ENCODE data around the gene SHROOM3.
"Not testable (repeated sequence)": the region's sequence is repeated elsewhere in the genome, so short reads cannot be mapped to it uniquely, and the experiment has no call there.

Gene SHROOM3

GRCh38 chr4:76714226-76714625 is 279.2 kb downstream of the SHROOM3 start:
- H3K27ac ChIP-seq = no peak overlapping the region

DNA sequence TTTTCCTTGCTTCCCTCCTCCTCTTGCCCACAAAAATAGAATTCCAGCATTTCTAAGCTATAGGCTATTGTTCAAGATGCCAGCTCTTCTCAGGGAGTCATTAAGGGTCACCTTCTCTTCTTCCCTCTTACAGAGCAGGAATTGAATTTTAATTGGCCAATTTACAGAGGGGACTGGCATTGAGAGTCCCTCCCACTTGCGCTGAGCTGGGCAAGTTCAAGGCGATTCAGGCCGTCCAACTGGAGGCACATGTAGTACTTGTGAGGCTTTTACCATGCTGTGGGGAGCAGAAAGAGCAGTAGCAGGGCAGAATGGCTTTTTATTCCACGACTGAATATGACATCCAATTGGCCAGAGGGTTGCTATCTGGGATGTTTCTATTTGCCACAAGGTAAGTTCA is 281.0 kb downstream of the SHROOM3 start:
- H3K27ac ChIP-seq = no peak overlapping the region
- TF ChIP-seq ZFX (IDR thresholded peaks at IDR 0.05; ENCODE audit: borderline replicate concordance) (no peak), CTCF (IDR thresholded peaks at IDR 0.05) (no peak)

More at GRCh38 chr4:76714226-76714625, 279.2 kb downstream of the SHROOM3 start:
- no peak for TF ChIP-seq ZFX (IDR thresholded peaks at IDR 0.05; ENCODE audit: borderline replicate concordance)
- TF ChIP-seq CTCF (IDR thresholded peaks at IDR 0.05) = no peak

DNA sequence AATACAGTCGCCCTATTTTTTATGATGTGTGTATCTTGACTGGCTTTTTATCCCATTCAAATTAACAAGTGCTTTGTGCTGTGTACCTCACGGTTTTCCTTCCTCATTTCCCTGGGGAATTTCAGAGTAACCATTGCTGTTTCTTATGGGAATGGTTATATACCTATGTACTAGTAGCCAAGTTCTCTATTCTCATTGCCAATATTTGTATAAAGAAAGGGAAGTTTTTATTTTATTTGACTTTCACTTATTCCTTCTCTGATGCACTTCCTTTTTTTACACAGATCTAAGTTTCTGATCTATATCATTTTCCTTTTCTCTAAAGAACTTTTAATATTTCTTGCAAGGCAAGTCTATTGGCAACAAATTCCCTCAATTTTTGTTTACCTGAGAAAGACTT is 281.6 kb downstream of the SHROOM3 start:
- H3K27ac ChIP-seq = peak overlapping the region; percentile 43; the same call in 1 of the 2 replicates
- TF ChIP-seq ZFX (IDR thresholded peaks at IDR 0.05; ENCODE audit: borderline replicate concordance) = no peak
- no peak for TF ChIP-seq CTCF (IDR thresholded peaks at IDR 0.05)

GRCh38 chr4:76717431-76717830 is 282.4 kb downstream of the SHROOM3 start:
- peak overlapping the region; percentile 43 for H3K27ac ChIP-seq
- no peak for TF ChIP-seq CTCF (IDR thresholded peaks at IDR 0.05)
- no peak for TF ChIP-seq ZFX (IDR thresholded peaks at IDR 0.05; ENCODE audit: borderline replicate concordance)

GRCh38 chr4:76718021-76718420 is 283.0 kb downstream of the SHROOM3 start:
- TF ChIP-seq CTCF (IDR thresholded peaks at IDR 0.05) = no peak
- H3K27ac ChIP-seq = peak overlapping the region; percentile 43

- TF ChIP-seq CTCF (IDR thresholded peaks at IDR 0.05) = no peak
- TF ChIP-seq ZFX (IDR thresholded peaks at IDR 0.05; ENCODE audit: borderline replicate concordance) = no peak
- peak overlapping the region; percentile 43 for H3K27ac ChIP-seq
These were observed 283.8 kb downstream of the SHROOM3 start for GRCh38 chr4:76718831-76719230.

- TF ChIP-seq ZFX (IDR thresholded peaks at IDR 0.05; ENCODE audit: borderline replicate concordance) = no peak
- no peak for TF ChIP-seq CTCF (IDR thresholded peaks at IDR 0.05)
- H3K27ac ChIP-seq = no peak overlapping the region
These were observed 285.1 kb downstream of the SHROOM3 start for GRCh38 chr4:76720121-76720520.

DNA sequence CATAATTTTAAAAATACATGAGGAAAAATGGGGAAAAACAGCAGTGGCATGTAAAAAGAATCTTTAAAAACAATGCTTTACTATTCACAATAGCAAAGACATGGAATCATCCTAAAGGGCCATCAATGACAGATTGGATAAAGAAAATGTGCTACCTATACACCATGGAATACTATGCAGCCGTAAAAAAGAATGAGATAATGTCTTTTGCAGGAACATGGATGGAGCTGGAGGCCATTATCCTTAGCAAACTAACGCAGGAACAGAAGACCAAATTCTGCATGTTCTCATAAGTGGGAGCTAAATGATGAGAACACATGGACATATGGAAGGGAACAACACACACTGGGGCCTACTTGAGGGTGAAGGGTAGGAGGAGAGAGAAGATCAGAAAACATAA is 287.1 kb downstream of the SHROOM3 start:
- H3K27ac ChIP-seq = not testable (repeated sequence)
